WTC11 (cell line): ENCODE data around the gene PTPMT1. TPM values are rescaled to one million over a fixed set of nuclear protein-coding genes. Genes with fewer than 3 reads are reported as not detected.
A peak's percentile ranks its signal among the peaks of the same experiment; 100 is the strongest.

Source experiments
- EMX1 ChIP-seq: fragments of 250-450 bp; sonication (Bioruptor Pico); IDR thresholded peaks from 2 replicates; pipeline ENCODE4 v1.8.0; 2021; ENCODE audit warnings: mild to moderate bottlenecking
- ESRRA ChIP-seq: sonication (generic); formaldehyde crosslinking; IDR thresholded peaks from 2 replicates; pipeline ENCODE4 v1.8.1; 2022; ENCODE audit warnings: mild to moderate bottlenecking, missing genetic modification reagents, borderline replicate concordance
- FOXP4 ChIP-seq: sonication (generic); formaldehyde crosslinking; IDR thresholded peaks from 2 replicates; pipeline ENCODE4 v1.8.0; 2022; ENCODE audit warnings: mild to moderate bottlenecking, missing genetic modification reagents
- GTF2I ChIP-seq: fragments of 250-450 bp; sonication (Bioruptor Pico); conservative IDR thresholded peaks from 2 replicates; pipeline ENCODE4 v1.4.0; 2021; ENCODE audit warnings: mild to moderate bottlenecking
- IRF1 ChIP-seq: sonication (generic); formaldehyde crosslinking; IDR thresholded peaks from 2 replicates; pipeline ENCODE4 v1.8.0; 2023; ENCODE audit warnings: missing genetic modification reagents
- JUN ChIP-seq: sonication (generic); formaldehyde crosslinking; IDR thresholded peaks from 2 replicates; pipeline ENCODE4 v1.8.0; 2023; ENCODE audit warnings: mild to moderate bottlenecking, missing genetic modification reagents
- NFE2L1 ChIP-seq: sonication (generic); formaldehyde crosslinking; IDR thresholded peaks from 2 replicates; pipeline ENCODE4 v1.8.1; 2023; ENCODE audit warnings: missing genetic modification reagents
- NR3C1 ChIP-seq: sonication (generic); formaldehyde crosslinking; conservative IDR thresholded peaks from 2 replicates; pipeline ENCODE4 v1.8.1; 2023; ENCODE audit warnings: low read depth, mild to moderate bottlenecking, missing genetic modification reagents
- PRDM15 ChIP-seq: sonication (generic); formaldehyde crosslinking; IDR thresholded peaks from 2 replicates; pipeline ENCODE4 v1.8.0; 2022; ENCODE audit warnings: missing genetic modification reagents
- PREB ChIP-seq: sonication (generic); formaldehyde crosslinking; IDR thresholded peaks from 2 replicates; pipeline ENCODE4 v1.8.1; 2022; ENCODE audit warnings: mild to moderate bottlenecking, missing genetic modification reagents, moderate library complexity, borderline replicate concordance
- RELA ChIP-seq: sonication (generic); formaldehyde crosslinking; IDR thresholded peaks from 2 replicates; pipeline ENCODE4 v1.8.1; 2022; ENCODE audit warnings: missing genetic modification reagents, mild to moderate bottlenecking, borderline replicate concordance
- SP1 ChIP-seq: sonication (generic); formaldehyde crosslinking; conservative IDR thresholded peaks from 2 replicates; pipeline ENCODE4 v1.8.1; 2022; ENCODE audit warnings: missing genetic modification reagents
- TCF7 ChIP-seq: sonication (generic); formaldehyde crosslinking; IDR thresholded peaks from 2 replicates; pipeline ENCODE4 v1.8.0; 2022; ENCODE audit warnings: mild to moderate bottlenecking, low read depth, missing genetic modification reagents, moderate library complexity
- TEAD1 ChIP-seq: sonication (generic); formaldehyde crosslinking; IDR thresholded peaks from 2 replicates; pipeline ENCODE4 v1.8.0; 2022; ENCODE audit warnings: mild to moderate bottlenecking, missing genetic modification reagents
- TP53 ChIP-seq: sonication (generic); formaldehyde crosslinking; IDR thresholded peaks from 2 replicates; pipeline ENCODE4 v1.8.1; 2023; ENCODE audit warnings: mild to moderate bottlenecking, missing genetic modification reagents
- ZMAT4 ChIP-seq: fragments of 250-450 bp; sonication (Bioruptor Pico); IDR thresholded peaks from 2 replicates; pipeline ENCODE4 v1.9.0; 2021; ENCODE audit warnings: mild to moderate bottlenecking
- ZNF232 ChIP-seq: sonication (generic); formaldehyde crosslinking; IDR thresholded peaks from 2 replicates; pipeline ENCODE4 v1.8.0; 2022; ENCODE audit warnings: mild to moderate bottlenecking, missing genetic modification reagents
- ZNF396 ChIP-seq: fragments of 250-450 bp; sonication (Bioruptor Pico); IDR thresholded peaks from 2 replicates; pipeline ENCODE4 v1.8.0; 2021; ENCODE audit warnings: mild to moderate bottlenecking, moderate library complexity, borderline replicate concordance
- ZNF416 ChIP-seq: fragments of 250-450 bp; sonication (Bioruptor Pico); IDR thresholded peaks from 2 replicates; pipeline ENCODE4 v1.9.0; 2021; ENCODE audit warnings: mild to moderate bottlenecking, inconsistent platforms
- ZNF425 ChIP-seq: fragments of 250-450 bp; sonication (Bioruptor Pico); conservative IDR thresholded peaks from 2 replicates; pipeline ENCODE4 v1.9.0; 2021; ENCODE audit warnings: mild to moderate bottlenecking
- ZNF671 ChIP-seq: fragments of 250-450 bp; sonication (Bioruptor Pico); IDR thresholded peaks from 2 replicates; pipeline ENCODE4 v1.8.0; 2021; ENCODE audit warnings: mild to moderate bottlenecking
- ZSCAN18 ChIP-seq: fragments of 250-450 bp; sonication (Bioruptor Pico); IDR thresholded peaks from 2 replicates; pipeline ENCODE4 v2.1.2; 2022; ENCODE audit warnings: mild to moderate bottlenecking, moderate library complexity
- total RNA-seq: library from RNA; stranded (reverse); gene quantifications from 3 replicates; pipeline ENCODE4 v1.2.3, GENCODE V29; 2021

Gene PTPMT1
- total RNA-seq, 1 experiment from 2014 or later: 49.5 TPM

- TF ChIP-seq PRDM15 (CRISPR knock-in tag): peak; percentile 40; the same call in 1 of the 2 replicates
- peak; percentile 92 for TF ChIP-seq SP1 (CRISPR knock-in tag)
- TF ChIP-seq FOXP4 (CRISPR knock-in tag): 0 out of 2 replicates have a peak, but pooled peaks have one; percentile 54
- no peak; the same call in 1 of the 2 replicates for TF ChIP-seq ESRRA
- TF ChIP-seq RELA (CRISPR knock-in tag): peak; percentile 75; the same call in 1 of the 2 replicates
- no peak for TF ChIP-seq IRF1 (CRISPR knock-in tag)
- TF ChIP-seq TEAD1 (CRISPR knock-in tag): no peak
- no peak for TF ChIP-seq ZNF671 (CRISPR knock-in tag)
- no peak for TF ChIP-seq ZMAT4
- no peak for TF ChIP-seq TCF7
- TF ChIP-seq ZNF232 (CRISPR knock-in tag): peak; percentile 47; the same call in 1 of the 2 replicates
- TF ChIP-seq EMX1 (CRISPR knock-in tag): no peak; the same call in 1 of the 2 replicates
- TF ChIP-seq ZNF425 (CRISPR knock-in tag): no peak
- TF ChIP-seq JUN (CRISPR knock-in tag): 0 out of 2 replicates have a peak, but pooled peaks have one; percentile 26
- no peak for TF ChIP-seq ZSCAN18
- TF ChIP-seq PREB: no peak
- TF ChIP-seq GTF2I (CRISPR knock-in tag): no peak
- no peak for TF ChIP-seq TP53
- no peak for TF ChIP-seq NFE2L1 (CRISPR knock-in tag)
- no peak for TF ChIP-seq ZNF396 (CRISPR knock-in tag)
- TF ChIP-seq NR3C1 (CRISPR knock-in tag): no peak
- no peak for TF ChIP-seq ZNF416
These were observed 12.6 kb upstream of the PTPMT1 start, which contains the start of gene CELF1 (continued) for GRCh38 chr11:47552566-47553405.
